ENCODE measurements around the gene SCRN2. TPM values are rescaled to one million over a fixed set of nuclear protein-coding genes. Genes with fewer than 3 reads are reported as not detected.

The SCRN2 gene
- total and polyA plus RNA-seq, 8 donors, result 26.4 to 47.7 (median 39.0) TPM

- H3K9me3 ChIP-seq, result no peaks in the 10 kb centered on the region
- H3K36me3 ChIP-seq, result peaks cover 0 to 68% of the 10 kb centered on the region in 2 donors
- peaks cover 18 to 29% of the 10 kb centered on the region in 2 donors for H3K4me1 ChIP-seq
- H3K27ac ChIP-seq, result peak within 1 kb of the TSS; percentile 53 to 70
- peak; percentile 86 for ATAC-seq
- H3K4me3 ChIP-seq, result peak within 1 kb of the TSS; percentile 58 to 67
- H3K27me3 ChIP-seq, result no peaks in the 10 kb centered on the region
- intact Hi-C loops (cut with DNase I), result no loop called here
- TF ChIP-seq CTCF (IDR thresholded peaks at IDR 0.05), result no peak
- peak; percentile 68 to 94 (median 84) for DNase-seq
Measured at GRCh38 chr17:47821424-47822391, 19.4 kb downstream of the SCRN2 start, which contains the start of gene OSBPL7. OSBPL7 (minus strand) TSS chr17:47821794; CDS start chr17:47820278, 1,516 bp downstream.

GRCh38 chr17:47821031-47821423 is 20.0 kb downstream of the SCRN2 start:
- Histone ChIP-seq H3K4me1 (peaks cover 18 to 29% of the 10 kb centered on the region in 2 donors), H3K27ac (peak overlapping the region; percentile 53 to 70), H3K9me3 (no peaks in the 10 kb centered on the region), H3K4me3 (peak overlapping the region; percentile 58 to 67), H3K36me3 (peaks cover 0 to 68% of the 10 kb centered on the region in 2 donors), H3K27me3 (no peaks in the 10 kb centered on the region)
- DNase-seq (no peak), ATAC-seq (peak; percentile 6)
- TF ChIP-seq CTCF (IDR thresholded peaks at IDR 0.05), result no peak
- intact Hi-C loops (cut with DNase I), result no loop called here

- H3K27ac ChIP-seq, result no peak overlapping the region
- H3K4me1 ChIP-seq, result peaks cover 18 to 29% of the 10 kb centered on the region in 2 donors
- H3K4me3 ChIP-seq, result peak overlapping the region in 1 of 2 donors; percentile 58
- no peaks in the 10 kb centered on the region for H3K9me3 ChIP-seq
- no peak for TF ChIP-seq CTCF (IDR thresholded peaks at IDR 0.05)
- intact Hi-C loops (cut with DNase I), result no loop called here
- ATAC-seq (peak; percentile 72), DNase-seq (peak in 1 of 4 donors; percentile 74)
- peaks cover 0 to 68% of the 10 kb centered on the region in 2 donors for H3K36me3 ChIP-seq
- no peaks in the 10 kb centered on the region for H3K27me3 ChIP-seq
Measured at GRCh38 chr17:47820033-47820789, 20.9 kb downstream of the SCRN2 start.

- H3K4me1 ChIP-seq, result peaks cover 18 to 29% of the 10 kb centered on the region in 2 donors
- peak overlapping the region in 1 of 2 donors; percentile 58 for H3K4me3 ChIP-seq
- no peak for TF ChIP-seq CTCF (IDR thresholded peaks at IDR 0.05)
- no peaks in the 10 kb centered on the region for H3K9me3 ChIP-seq
- H3K27ac ChIP-seq, result no peak overlapping the region
- DNase-seq (no peak), ATAC-seq (no peak)
- no peaks in the 10 kb centered on the region for H3K27me3 ChIP-seq
- peaks cover 0 to 68% of the 10 kb centered on the region in 2 donors for H3K36me3 ChIP-seq
- intact Hi-C loops (cut with DNase I), result no loop called here
Measured at GRCh38 chr17:47819475-47819874, 21.6 kb downstream of the SCRN2 start.
